HEK293 (cell line): ENCODE measurements around the gene ARHGAP15.

ENCODE experiments used
- ZNF501 ChIP-seq: fragments of 450-650 bp; formaldehyde crosslinking; IDR thresholded peaks from 2 replicates; pipeline ENCODE4 v1.5.1; 2016; ENCODE audit warnings: missing biosample characterization, missing genetic modification characterization
- ZNF548 ChIP-seq: fragments of 450-650 bp; formaldehyde crosslinking; IDR thresholded peaks from 2 replicates; pipeline ENCODE4 v1.5.1; 2016; ENCODE audit warnings: missing biosample characterization, missing genetic modification characterization
- ZNF830 ChIP-seq: fragments of 450-650 bp; IDR thresholded peaks from 2 replicates; pipeline ENCODE4 v1.5.0; 2018; ENCODE audit warnings: missing biosample characterization, missing genetic modification characterization, low read depth, mild to moderate bottlenecking, moderate library complexity
- TF ChIP-seq, protein P1 (sequence below): fragments of 450-650 bp; formaldehyde crosslinking; IDR thresholded peaks from 2 replicates; pipeline ENCODE4 v1.5.1; 2016; ENCODE audit warnings: missing biosample characterization, missing genetic modification characterization
- TF ChIP-seq, protein P2 (sequence below): fragments of 450-650 bp; formaldehyde crosslinking; IDR thresholded peaks from 2 replicates; pipeline ENCODE4 v1.5.1; 2016; ENCODE audit warnings: missing biosample characterization, missing genetic modification characterization

DNA sequence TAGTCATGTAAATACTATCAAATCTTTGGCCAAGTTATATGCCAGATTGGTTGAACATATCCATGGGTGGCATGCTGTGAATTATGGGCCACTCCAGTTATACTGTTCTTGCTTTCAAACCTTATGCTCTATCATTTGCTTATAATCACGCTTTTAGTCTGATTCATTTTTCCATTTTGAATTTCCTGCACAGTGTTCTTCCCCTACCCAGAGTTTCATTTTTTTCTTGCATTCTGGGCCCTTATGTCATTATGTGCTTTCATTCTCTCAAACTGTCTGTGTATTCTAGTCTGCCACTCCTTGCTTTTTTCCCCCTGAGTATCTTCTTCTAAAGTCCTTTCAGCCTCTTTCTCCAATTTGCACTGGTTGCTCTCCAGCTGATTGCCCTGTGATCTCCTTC lies 364.1 kb downstream of the ARHGAP15 start:
- TF ChIP-seq ZNF830 (tag by site-specific recombination) (no peak), ZNF501 (tag by site-specific recombination) (no peak), ZNF548 (tag by site-specific recombination) (no peak)
- TF ChIP-seq, protein P1, sequence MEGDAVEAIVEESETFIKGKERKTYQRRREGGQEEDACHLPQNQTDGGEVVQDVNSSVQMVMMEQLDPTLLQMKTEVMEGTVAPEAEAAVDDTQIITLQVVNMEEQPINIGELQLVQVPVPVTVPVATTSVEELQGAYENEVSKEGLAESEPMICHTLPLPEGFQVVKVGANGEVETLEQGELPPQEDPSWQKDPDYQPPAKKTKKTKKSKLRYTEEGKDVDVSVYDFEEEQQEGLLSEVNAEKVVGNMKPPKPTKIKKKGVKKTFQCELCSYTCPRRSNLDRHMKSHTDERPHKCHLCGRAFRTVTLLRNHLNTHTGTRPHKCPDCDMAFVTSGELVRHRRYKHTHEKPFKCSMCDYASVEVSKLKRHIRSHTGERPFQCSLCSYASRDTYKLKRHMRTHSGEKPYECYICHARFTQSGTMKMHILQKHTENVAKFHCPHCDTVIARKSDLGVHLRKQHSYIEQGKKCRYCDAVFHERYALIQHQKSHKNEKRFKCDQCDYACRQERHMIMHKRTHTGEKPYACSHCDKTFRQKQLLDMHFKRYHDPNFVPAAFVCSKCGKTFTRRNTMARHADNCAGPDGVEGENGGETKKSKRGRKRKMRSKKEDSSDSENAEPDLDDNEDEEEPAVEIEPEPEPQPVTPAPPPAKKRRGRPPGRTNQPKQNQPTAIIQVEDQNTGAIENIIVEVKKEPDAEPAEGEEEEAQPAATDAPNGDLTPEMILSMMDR = no peak
- TF ChIP-seq, protein P2, sequence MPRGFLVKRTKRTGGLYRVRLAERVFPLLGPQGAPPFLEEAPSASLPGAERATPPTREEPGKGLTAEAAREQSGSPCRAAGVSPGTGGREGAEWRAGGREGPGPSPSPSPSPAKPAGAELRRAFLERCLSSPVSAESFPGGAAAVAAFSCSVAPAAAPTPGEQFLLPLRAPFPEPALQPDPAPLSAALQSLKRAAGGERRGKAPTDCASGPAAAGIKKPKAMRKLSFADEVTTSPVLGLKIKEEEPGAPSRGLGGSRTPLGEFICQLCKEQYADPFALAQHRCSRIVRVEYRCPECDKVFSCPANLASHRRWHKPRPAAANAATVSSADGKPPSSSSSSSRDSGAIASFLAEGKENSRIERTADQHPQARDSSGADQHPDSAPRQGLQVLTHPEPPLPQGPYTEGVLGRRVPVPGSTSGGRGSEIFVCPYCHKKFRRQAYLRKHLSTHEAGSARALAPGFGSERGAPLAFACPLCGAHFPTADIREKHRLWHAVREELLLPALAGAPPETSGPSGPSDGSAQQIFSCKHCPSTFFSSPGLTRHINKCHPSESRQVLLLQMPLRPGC (tag by site-specific recombination) = no peak
